Mesothelial cell of epicardium (in vitro differentiated cells): ENCODE data around the gene CPNE6. TPM values are rescaled to one million over a fixed set of nuclear protein-coding genes. Genes with fewer than 3 reads are reported as not detected.

ENCODE experiments used
- DNase-seq, 2 experiments: peaks; one replicate each; pipeline ENCODE4 v3.0.0; 2021; ENCODE audit warnings: low spot score in 2 of 2; ENCODE audit not compliant: unreplicated experiment in 2 of 2
- H3K27ac Mint-ChIP-seq: 2 replicates; pipeline ENCODE4 v1.8.0; 2021; ENCODE audit warnings: mixed read lengths
- H3K27me3 Mint-ChIP-seq: 2 replicates; pipeline ENCODE4 v1.8.0; 2021; ENCODE audit warnings: low read depth, mixed read lengths
- H3K36me3 Mint-ChIP-seq: 2 replicates; pipeline ENCODE4 v1.8.0; 2021; ENCODE audit warnings: mixed read lengths
- H3K4me1 Mint-ChIP-seq: 2 replicates; pipeline ENCODE4 v1.8.0; 2021; ENCODE audit warnings: mixed read lengths
- H3K4me3 Mint-ChIP-seq: 2 replicates; pipeline ENCODE4 v1.8.0; 2021; ENCODE audit warnings: mild to moderate bottlenecking, moderate library complexity, mixed read lengths
- H3K9me3 Mint-ChIP-seq: 2 replicates; pipeline ENCODE4 v1.8.0; 2021; ENCODE audit warnings: mixed read lengths
- CTCF ChIP-seq: fragments of 200-600 bp; sonication (generic); IDR thresholded peaks from one replicate; pipeline ENCODE4 v1.5.0; 2021; ENCODE audit warnings: antibody characterized with exemption; ENCODE audit not compliant: unreplicated experiment
- total RNA-seq: library from RNA; stranded (reverse); gene quantifications from 3 replicates; pipeline ENCODE4 v1.2.1, GENCODE V29; 2021

Gene CPNE6
- total RNA-seq, 1 donor from 2014 or later: not detected

- peaks cover 36% of the 10 kb centered on the region for H3K27me3 Mint-ChIP-seq
- H3K9me3 Mint-ChIP-seq: no peaks in the 10 kb centered on the region
- no peak overlapping the region for H3K27ac Mint-ChIP-seq
- DNase-seq: no peak
- H3K4me1 Mint-ChIP-seq: no peaks in the 10 kb centered on the region
- H3K4me3 Mint-ChIP-seq: no peak overlapping the region
- TF ChIP-seq CTCF: no peak
- no peaks in the 10 kb centered on the region for H3K36me3 Mint-ChIP-seq
Measured at GRCh38 chr14:24067133-24068082, 4.0 kb upstream of the CPNE6 start.

GRCh38 chr14:24068711-24069410, 2.5 kb upstream of the CPNE6 start:
- H3K4me3 Mint-ChIP-seq: no peak overlapping the region
- no peak for TF ChIP-seq CTCF
- H3K36me3 Mint-ChIP-seq: no peaks in the 10 kb centered on the region
- H3K9me3 Mint-ChIP-seq: no peaks in the 10 kb centered on the region
- no peaks in the 10 kb centered on the region for H3K4me1 Mint-ChIP-seq
- H3K27ac Mint-ChIP-seq: no peak overlapping the region
- DNase-seq: no peak
- peaks cover 37% of the 10 kb centered on the region for H3K27me3 Mint-ChIP-seq

- H3K4me1 Mint-ChIP-seq: no peaks in the 10 kb centered on the region
- no peak for DNase-seq
- TF ChIP-seq CTCF: no peak
- H3K36me3 Mint-ChIP-seq: no peaks in the 10 kb centered on the region
- H3K27ac Mint-ChIP-seq: no peak overlapping the region
- H3K27me3 Mint-ChIP-seq: peaks cover 37% of the 10 kb centered on the region
- H3K9me3 Mint-ChIP-seq: no peaks in the 10 kb centered on the region
- H3K4me3 Mint-ChIP-seq: no peak overlapping the region
Measured at GRCh38 chr14:24069411-24069735, 2.0 kb upstream of the CPNE6 start.

- Mint-ChIP-seq H3K4me3 (no peak overlapping the region), H3K4me1 (no peaks in the 10 kb centered on the region), H3K27me3 (peaks cover 32% of the 10 kb centered on the region), H3K9me3 (no peaks in the 10 kb centered on the region), H3K27ac (no peak overlapping the region), H3K36me3 (no peaks in the 10 kb centered on the region)
- no peak for DNase-seq
- TF ChIP-seq CTCF: no peak
Measured at GRCh38 chr14:24070285-24071143, 848 bp upstream of the CPNE6 start.

DNA sequence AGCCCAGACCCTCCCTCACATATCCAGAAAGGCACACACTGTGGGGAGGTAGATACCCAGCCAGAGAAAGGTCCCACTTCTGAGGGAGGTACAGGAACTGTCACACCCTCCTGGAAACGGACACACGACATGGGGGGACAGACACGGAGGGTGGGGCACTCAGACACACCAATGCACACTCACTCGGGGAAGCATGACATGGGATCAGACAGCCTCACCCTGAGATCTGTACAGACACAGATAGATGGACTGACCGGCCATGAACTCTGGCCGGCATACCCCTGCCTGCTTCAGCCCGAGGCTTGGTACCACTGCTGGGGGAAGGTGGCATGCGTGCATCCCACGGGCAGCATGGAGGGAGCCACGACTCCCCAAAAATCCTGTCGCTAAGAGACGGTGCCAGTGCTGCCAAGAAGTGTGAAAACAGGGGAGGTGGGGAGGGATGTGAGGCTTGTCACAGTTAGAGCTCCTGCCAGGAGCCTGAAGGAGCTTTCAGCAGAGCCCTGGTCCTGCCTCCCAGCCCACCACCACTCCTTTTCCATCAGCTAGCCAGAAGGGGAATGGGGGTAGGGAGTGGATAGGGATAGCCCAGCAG, 571 bp downstream of the CPNE6 start:
- H3K9me3 Mint-ChIP-seq: no peaks in the 10 kb centered on the region
- DNase-seq: no peak

More for the DNA sequence above, 571 bp downstream of the CPNE6 start:
- Mint-ChIP-seq H3K4me3 (no peak overlapping the region), H3K27ac (no peak overlapping the region), H3K27me3 (peaks cover 33% of the 10 kb centered on the region), H3K4me1 (no peaks in the 10 kb centered on the region), H3K36me3 (no peaks in the 10 kb centered on the region)
- TF ChIP-seq CTCF: no peak
